GM12878 (cell line): Measurements from ENCODE around the gene AXIN1.

ENCODE experiments used
- CUX1 ChIP-seq: IDR thresholded peaks from 2 replicates; pipeline ENCODE4 v1.6.1; 2012; ENCODE audit warnings: improper control_type of control experiment, low read depth, low read length; ENCODE audit not compliant: insufficient replicate concordance
- POLR2A ChIP-seq: IDR thresholded peaks from 2 replicates; pipeline ENCODE4 v1.6.1; 2011; ENCODE audit warnings: low read depth, mild to moderate bottlenecking, low read length
- SMAD1 ChIP-seq: fragments of 450-650 bp; IDR thresholded peaks from 2 replicates; pipeline ENCODE4 v1.6.1; 2018; ENCODE audit warnings: mild to moderate bottlenecking, low read depth; ENCODE audit not compliant: partially characterized antibody

GRCh38 chr16:270381-271255 lies 81.9 kb downstream of the AXIN1 start:
- no peak for TF ChIP-seq CUX1
- TF ChIP-seq POLR2A, result no peak
- no peak for TF ChIP-seq SMAD1
